Measurements from ENCODE around the gene NEK3. TPM values are rescaled to one million over a fixed set of nuclear protein-coding genes. Genes with fewer than 3 reads are reported as not detected.
"Not testable (repeated sequence)": the region's sequence is repeated elsewhere in the genome, so short reads cannot be mapped to it uniquely, and the experiment has no call there.

Gene NEK3
- total RNA-seq, 2 experiments from 2014 or later: 2.6 to 2.8 TPM

DNA sequence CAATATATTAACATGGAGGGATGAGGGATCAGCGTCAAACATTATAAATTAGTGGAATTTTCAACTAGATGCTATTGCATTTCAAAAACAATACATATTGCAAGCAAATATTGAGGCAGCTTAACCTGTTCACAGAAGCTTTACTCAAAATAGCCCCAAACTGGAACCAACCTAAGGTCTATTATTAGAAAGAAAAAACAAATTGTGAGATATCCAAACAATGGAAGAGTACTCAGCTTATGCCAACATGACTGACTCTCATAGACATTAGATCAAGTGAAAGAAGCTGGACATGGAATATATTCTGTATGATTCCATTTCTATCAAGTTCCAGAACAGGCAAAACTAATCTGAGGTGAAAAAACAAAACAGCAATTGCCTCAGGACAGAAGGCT lies 27.6 kb upstream of the NEK3 start:
- Mint-ChIP-seq H3K4me1 (peaks cover 27% of the 10 kb centered on the region), H3K9me3 (ENCODE audit: low read depth) (no peaks in the 10 kb centered on the region), H3K36me3 (peaks cover 12% of the 10 kb centered on the region), H3K27me3 (no peaks in the 10 kb centered on the region), H3K27ac (peak overlapping the region; percentile 59), H3K4me3 (no peak overlapping the region)
- ATAC-seq (no peak), DNase-seq (no peak)
- CTCF ChIA-PET: no interaction called here

DNA sequence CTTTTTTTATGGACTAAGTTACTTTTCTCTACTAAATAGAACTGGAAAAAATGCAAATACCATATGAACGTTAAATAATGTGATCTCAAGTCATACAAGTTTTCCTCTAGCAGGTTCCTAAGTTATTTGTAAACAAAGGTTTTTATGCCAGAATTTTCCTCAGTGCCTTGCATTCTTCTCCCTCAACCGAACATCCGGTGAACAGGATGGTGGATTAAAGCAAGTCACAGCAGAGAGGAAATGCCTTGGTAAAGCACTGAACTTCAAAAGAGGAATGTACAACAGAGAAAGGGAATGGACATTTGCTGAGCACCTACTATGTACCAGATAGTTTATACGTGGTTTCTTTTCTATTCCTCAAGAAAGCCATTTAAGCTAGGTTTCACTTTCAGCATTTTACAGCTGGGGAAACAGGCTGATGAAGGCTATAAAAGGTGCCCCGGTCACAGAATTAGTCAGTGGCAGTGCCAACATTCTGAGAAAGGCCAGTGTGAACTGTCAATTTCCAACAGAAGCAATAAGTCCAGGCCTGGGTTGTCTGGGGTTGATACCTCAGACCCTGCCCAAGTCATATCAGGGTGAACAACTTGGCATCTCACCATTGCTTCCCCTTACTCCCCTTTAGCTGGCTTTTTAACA lies 22.0 kb upstream of the NEK3 start:
- H3K27me3 Mint-ChIP-seq; H3K4me1 Mint-ChIP-seq; CTCF ChIA-PET; DNase-seq; H3K4me3 Mint-ChIP-seq; H3K9me3 Mint-ChIP-seq (ENCODE audit: low read depth): not testable (repeated sequence)
- ATAC-seq: peak; percentile 49
- peaks cover 25% of the 10 kb centered on the region for H3K36me3 Mint-ChIP-seq
- peak overlapping the region; percentile 40 for H3K27ac Mint-ChIP-seq

DNA sequence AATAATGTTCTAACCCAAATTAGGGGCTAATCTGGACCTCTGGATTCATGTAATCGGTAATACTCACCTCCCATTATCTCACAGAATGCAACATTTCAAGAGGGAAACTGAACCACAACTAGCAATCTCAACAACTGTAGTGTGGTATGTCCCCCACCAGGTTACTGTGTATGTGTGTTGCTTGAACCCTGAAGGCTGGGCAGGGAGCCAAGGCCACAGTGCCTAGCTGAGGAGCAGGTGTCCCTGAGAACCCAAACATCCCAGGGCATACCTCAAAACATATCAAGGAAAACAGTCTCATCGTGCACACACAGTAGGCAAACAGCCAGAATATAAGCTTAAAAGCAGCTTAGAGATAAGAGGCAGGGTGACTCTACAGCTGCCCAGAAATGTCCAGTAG lies 20.5 kb upstream of the NEK3 start:
- no peak overlapping the region for H3K27ac Mint-ChIP-seq
- no peaks in the 10 kb centered on the region for H3K27me3 Mint-ChIP-seq
- no peaks in the 10 kb centered on the region for H3K9me3 Mint-ChIP-seq (ENCODE audit: low read depth)
- H3K4me1 Mint-ChIP-seq: peaks cover 2% of the 10 kb centered on the region
- H3K4me3 Mint-ChIP-seq: no peak overlapping the region
- H3K36me3 Mint-ChIP-seq: peaks cover 22% of the 10 kb centered on the region
- CTCF ChIA-PET: no interaction called here
- DNase-seq (no peak), ATAC-seq (no peak)

DNA sequence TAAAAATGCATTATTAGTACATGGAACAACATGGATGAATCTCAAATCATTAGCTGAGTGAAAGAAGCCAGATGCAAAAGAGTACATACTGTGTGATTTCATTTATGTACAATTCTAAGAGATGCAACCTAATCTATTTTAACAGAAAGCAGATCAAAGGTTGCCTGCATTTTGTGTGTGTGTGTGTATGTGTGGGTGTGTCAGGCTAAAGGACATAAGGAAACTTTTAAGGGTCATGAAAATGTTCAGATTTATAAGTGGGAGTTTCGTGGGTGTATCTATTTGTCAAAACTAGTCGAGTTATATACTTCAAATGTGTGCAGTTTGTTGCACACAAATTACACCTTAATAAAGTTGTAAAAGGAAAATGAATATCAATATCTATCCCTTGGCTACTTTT lies 17.9 kb upstream of the NEK3 start:
- no peak for ATAC-seq
- CTCF ChIA-PET: interaction anchor here (1.2 kb wide), 1 partner anchor 17 kb away, joined by 3 read pairs; the partner anchor contains the start of gene NEK3
- peaks cover 2% of the 10 kb centered on the region for H3K4me1 Mint-ChIP-seq

DNA sequence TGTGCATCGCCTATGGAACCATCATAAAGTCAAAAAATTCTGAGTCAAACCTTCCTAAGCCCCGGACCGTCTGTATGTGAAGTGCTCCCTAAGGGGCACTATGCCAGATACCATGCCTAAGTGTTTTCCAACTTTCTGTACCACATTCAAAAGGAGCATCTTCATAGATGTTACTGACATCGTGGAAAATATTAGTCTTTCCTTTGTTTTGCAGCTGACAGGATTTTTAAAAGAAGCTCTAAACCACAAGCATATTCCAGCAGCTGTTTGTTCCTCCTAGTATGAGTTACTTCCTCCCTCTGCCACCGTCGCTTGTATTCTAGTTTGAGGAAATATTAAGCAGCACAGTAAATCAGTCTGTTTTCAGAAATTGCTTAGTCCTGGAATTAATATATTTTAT lies 14.6 kb upstream of the NEK3 start:
- not testable (repeated sequence) for DNase-seq; H3K27me3 Mint-ChIP-seq; ATAC-seq; H3K27ac Mint-ChIP-seq; H3K4me3 Mint-ChIP-seq; H3K9me3 Mint-ChIP-seq (ENCODE audit: low read depth); H3K4me1 Mint-ChIP-seq
- CTCF ChIA-PET: interaction anchor here (1.2 kb wide), 1 partner anchor 13 kb away, joined by 4 read pairs; no protein-coding TSS in a partner anchor
- peaks cover 19% of the 10 kb centered on the region for H3K36me3 Mint-ChIP-seq

More for the DNA sequence above, 17.9 kb upstream of the NEK3 start:
- no peaks in the 10 kb centered on the region for H3K9me3 Mint-ChIP-seq (ENCODE audit: low read depth)
- H3K4me3 Mint-ChIP-seq: no peak overlapping the region
- H3K36me3 Mint-ChIP-seq: peaks cover 22% of the 10 kb centered on the region
- no peaks in the 10 kb centered on the region for H3K27me3 Mint-ChIP-seq
- no peak overlapping the region for H3K27ac Mint-ChIP-seq
- DNase-seq: no peak

DNA sequence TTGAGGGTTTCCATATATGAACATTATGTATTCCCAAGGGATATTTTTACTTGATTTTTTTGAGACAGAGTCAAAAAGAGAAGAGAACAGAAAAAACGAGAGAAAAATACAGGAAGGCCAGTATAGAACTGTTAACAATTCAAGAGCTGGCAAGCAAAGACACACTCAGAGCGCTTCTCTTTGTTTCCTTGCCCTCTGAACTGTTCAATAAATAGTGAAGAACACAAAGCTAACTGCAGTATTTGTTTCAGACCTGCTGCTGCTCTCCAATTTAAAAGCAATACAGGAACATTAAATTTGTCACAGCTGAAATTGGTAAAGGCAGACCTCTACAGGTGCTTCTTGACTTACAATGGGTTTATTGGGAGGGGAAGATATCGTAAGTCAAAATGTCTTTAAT lies 14.0 kb upstream of the NEK3 start:
- CTCF ChIA-PET: interaction anchor here (1.2 kb wide), 1 partner anchor 13 kb away, joined by 4 read pairs; no protein-coding TSS in a partner anchor
- H3K4me3 Mint-ChIP-seq: no peak overlapping the region
- ATAC-seq (no peak), DNase-seq (no peak)
- no peak overlapping the region for H3K27ac Mint-ChIP-seq
- peaks cover 19% of the 10 kb centered on the region for H3K36me3 Mint-ChIP-seq
- H3K27me3 Mint-ChIP-seq: no peaks in the 10 kb centered on the region
- no peaks in the 10 kb centered on the region for H3K9me3 Mint-ChIP-seq (ENCODE audit: low read depth)
- no peaks in the 10 kb centered on the region for H3K4me1 Mint-ChIP-seq

DNA sequence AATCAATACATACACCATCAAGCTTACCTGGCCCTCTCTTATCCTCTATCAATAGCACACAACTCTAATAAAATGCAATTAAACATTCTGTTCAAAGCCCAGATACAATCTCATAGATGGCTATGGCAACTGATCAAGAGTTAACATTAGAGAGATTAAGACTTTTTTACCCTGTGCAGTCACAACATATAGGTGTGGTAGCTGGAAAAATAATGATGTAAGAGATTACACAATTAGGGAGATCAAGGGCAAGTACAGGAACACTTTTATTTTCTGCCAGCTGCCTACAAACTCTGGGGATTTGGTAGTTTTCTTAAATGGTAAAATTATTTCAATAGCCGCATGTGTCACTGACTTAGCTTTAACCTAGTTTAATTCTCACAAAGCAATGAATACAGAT lies 12.3 kb upstream of the NEK3 start:
- H3K4me3 Mint-ChIP-seq; H3K9me3 Mint-ChIP-seq (ENCODE audit: low read depth); H3K27me3 Mint-ChIP-seq; H3K4me1 Mint-ChIP-seq; CTCF ChIA-PET; DNase-seq; H3K27ac Mint-ChIP-seq; ATAC-seq: not testable (repeated sequence)
- peaks cover 18% of the 10 kb centered on the region for H3K36me3 Mint-ChIP-seq

DNA sequence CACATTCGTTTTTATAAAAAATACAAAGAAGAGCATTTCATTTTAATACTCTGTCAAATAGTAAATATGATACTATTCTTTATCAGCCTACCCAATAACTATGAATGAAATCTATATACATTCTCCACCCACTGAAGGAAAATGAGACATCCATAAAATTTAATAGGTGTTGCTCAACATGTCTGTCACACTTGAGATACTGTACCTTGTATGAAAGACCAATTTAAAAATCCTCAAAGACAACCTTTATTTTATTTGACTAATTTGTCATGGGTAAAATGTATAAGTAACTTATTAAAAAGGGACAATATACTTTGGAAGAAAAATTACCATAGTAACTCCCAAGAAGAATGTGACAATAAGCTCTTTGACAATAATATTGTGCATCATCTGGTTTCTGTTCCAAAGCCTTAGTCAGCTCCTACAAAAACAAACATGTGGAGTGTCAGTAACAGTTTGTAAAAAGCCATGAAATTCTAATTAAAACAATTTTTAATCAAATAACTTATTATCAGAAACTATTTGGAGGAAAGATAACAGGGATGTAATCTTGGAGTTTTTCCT lies 11.5 kb upstream of the NEK3 start:
- peaks cover 23% of the 10 kb centered on the region for H3K36me3 Mint-ChIP-seq
- CTCF ChIA-PET; DNase-seq; H3K27ac Mint-ChIP-seq; H3K4me1 Mint-ChIP-seq; H3K27me3 Mint-ChIP-seq; H3K9me3 Mint-ChIP-seq (ENCODE audit: low read depth); ATAC-seq; H3K4me3 Mint-ChIP-seq: not testable (repeated sequence)

DNA sequence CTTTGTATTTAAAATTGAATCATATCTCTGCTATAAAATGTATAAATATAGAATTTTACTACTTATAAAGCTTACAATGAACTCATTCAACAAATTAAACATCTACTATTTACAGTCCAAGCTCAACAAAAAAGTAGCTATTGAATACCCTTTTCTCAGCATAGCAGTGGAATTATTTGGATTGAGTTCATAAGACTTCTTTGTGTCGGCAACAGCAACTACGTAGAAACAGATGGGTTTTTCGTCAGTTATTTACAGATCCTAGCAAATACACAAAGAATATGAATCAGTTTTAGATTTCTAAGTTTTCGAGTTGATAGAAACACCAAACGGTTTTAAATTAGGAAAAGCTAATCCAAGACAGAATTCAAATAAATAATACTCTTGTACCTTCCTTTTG lies 10.4 kb upstream of the NEK3 start:
- Mint-ChIP-seq H3K27ac (no peak overlapping the region), H3K27me3 (no peaks in the 10 kb centered on the region), H3K9me3 (ENCODE audit: low read depth) (no peaks in the 10 kb centered on the region), H3K4me3 (no peak overlapping the region), H3K4me1 (no peaks in the 10 kb centered on the region), H3K36me3 (peaks cover 23% of the 10 kb centered on the region)
- DNase-seq: no peak
- no peak for ATAC-seq
- CTCF ChIA-PET: no interaction called here

DNA sequence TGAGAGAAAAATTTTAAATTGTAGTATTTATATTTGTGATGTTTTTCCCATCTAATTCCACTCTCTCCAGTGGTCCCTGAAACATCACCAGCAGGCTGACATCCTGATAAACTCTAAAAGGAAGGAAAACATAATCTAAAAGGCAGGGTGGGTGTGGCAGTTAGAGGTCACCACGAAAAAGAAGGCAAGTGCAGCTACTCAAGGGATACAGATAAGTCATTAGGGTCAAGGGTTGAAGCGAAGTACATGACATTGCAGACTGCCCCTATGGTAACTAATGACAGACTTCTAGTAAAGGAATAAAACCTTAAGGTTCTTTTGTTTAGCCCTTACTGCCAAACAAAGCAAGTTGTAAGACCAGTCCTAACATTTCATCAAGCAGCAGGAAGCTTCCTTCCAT lies 6.0 kb upstream of the NEK3 start:
- Mint-ChIP-seq H3K27me3 (no peaks in the 10 kb centered on the region), H3K9me3 (ENCODE audit: low read depth) (no peaks in the 10 kb centered on the region), H3K36me3 (peaks cover 10% of the 10 kb centered on the region), H3K27ac (no peak overlapping the region), H3K4me3 (no peak overlapping the region), H3K4me1 (peaks cover 18% of the 10 kb centered on the region)
- ATAC-seq: no peak
- CTCF ChIA-PET: no interaction called here
- DNase-seq: no peak

DNA sequence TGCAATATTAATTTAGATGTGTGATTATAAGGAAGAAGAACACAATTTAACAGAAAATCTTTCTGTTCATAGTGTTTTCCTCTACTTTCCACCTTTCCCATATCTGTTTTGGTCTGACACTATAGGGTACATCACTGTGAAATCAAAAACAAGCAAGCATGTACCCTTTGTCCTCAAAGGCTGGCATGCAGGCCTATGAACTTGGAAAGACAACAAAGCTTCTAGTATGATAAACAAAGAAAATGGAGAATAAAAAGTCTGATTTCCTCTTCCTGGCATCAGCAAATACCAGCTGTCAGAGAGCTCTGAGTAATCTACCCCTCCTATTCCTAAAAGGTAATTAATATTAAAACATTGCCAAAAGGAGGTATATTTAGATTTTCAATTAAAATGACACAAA lies 5.6 kb upstream of the NEK3 start:
- Mint-ChIP-seq H3K27me3 (peaks cover under 1% of the 10 kb centered on the region), H3K4me3 (no peak overlapping the region), H3K36me3 (peaks cover 10% of the 10 kb centered on the region), H3K9me3 (ENCODE audit: low read depth) (no peaks in the 10 kb centered on the region), H3K27ac (no peak overlapping the region), H3K4me1 (peaks cover 20% of the 10 kb centered on the region)
- DNase-seq (no peak), ATAC-seq (no peak)
- CTCF ChIA-PET: no interaction called here

DNA sequence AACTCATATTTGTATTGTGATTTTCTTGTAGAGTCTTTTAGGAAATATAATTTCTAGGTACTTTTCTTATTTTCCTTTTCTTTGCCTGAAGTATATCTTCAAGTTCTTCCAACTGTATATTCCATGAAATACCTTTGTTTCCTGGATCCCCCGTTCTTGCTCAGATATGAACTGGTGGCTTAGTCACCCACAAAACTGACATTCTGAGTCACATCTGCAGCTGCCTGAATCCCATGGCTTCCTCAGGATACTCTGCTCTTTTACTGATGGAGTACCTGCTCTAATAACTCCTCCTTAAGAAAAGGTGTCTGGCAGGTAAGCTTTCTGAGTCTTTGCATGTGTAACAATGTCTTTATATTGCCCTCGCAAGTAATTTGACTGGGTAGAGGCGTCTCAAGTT lies 4.5 kb upstream of the NEK3 start:
- H3K27me3 Mint-ChIP-seq; H3K27ac Mint-ChIP-seq; DNase-seq; H3K9me3 Mint-ChIP-seq (ENCODE audit: low read depth); ATAC-seq; H3K4me3 Mint-ChIP-seq; CTCF ChIA-PET: not testable (repeated sequence)
- peaks cover 26% of the 10 kb centered on the region for H3K4me1 Mint-ChIP-seq
- H3K36me3 Mint-ChIP-seq: peaks cover 10% of the 10 kb centered on the region

DNA sequence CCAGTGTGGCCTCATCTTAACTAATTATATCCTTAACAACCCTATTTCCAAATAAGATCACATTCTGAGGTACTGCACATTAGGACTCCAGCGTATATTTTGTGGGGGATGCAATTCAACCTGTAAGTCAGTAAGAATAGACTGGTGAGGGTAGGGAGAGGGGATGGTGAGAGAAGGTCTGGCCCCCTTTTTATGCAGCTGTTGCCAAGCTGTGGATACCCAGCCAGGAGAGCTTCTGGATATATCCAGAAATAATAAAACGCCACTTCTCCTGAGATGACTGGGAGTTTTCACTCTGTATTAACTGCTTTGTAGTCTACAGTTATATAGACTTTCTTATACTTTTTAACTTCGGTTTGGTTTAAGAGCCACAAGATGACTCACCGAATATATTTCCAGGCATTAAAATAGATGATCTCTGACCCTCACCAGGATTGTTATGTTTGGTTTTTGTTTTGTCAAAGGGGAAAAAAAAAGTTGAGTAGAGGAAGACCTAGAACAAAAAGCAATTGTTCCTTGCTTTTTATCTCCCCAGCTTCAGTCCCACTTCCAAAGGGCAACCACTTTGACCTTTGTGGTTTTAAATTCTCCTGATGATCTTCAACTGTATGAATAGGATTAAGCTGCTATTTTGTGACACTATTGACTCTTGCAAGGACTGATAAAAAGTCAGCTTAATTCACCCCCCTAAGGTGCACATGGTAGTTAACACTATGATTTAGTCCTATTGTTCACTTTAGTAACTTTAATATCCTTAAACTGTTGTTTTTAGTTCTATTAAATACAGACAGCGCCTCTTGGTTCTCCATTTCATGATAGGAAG lies 3.1 kb upstream of the NEK3 start:
- no peak overlapping the region for H3K27ac Mint-ChIP-seq
- H3K9me3 Mint-ChIP-seq (ENCODE audit: low read depth): no peaks in the 10 kb centered on the region
- no peak for ATAC-seq
- H3K36me3 Mint-ChIP-seq: peaks cover 10% of the 10 kb centered on the region
- no peak overlapping the region for H3K4me3 Mint-ChIP-seq
- H3K4me1 Mint-ChIP-seq: peaks cover 33% of the 10 kb centered on the region
- CTCF ChIA-PET: no interaction called here
- peaks cover 12% of the 10 kb centered on the region for H3K27me3 Mint-ChIP-seq
- DNase-seq: no peak

DNA sequence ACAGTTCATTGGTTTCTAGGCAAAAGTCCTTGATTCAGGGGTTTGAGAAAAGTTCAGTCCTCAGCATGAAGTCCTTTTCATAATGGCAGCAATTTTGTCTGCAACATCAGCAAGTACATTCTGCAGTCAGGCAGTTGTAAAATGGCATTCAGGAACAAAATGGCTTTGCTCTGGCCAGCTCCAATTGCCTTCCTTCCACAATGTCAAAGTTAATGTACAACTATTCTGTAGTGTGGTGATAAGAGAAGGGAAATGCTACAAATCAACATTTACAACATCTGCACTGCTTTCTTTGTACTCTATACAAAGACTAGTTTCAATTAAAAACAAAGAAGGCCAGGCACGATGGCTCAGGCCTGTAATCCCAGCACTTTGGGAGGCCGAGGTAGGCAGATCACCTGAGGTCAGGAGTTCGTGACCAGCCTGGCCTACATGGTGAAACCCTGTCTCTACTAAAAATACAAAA lies 1.8 kb upstream of the NEK3 start:
- no peak for DNase-seq

More for the DNA sequence above, 1.8 kb upstream of the NEK3 start:
- CTCF ChIA-PET: interaction anchor here (1.3 to 2.9 kb wide), 2 partner anchors 12 to 33 kb away, joined by 4 to 8 read pairs; no protein-coding TSS in a partner anchor
- no peak for ATAC-seq
- Mint-ChIP-seq H3K36me3 (peaks cover 2% of the 10 kb centered on the region), H3K4me3 (no peak overlapping the region), H3K27ac (no peak overlapping the region), H3K4me1 (peaks cover 42% of the 10 kb centered on the region), H3K27me3 (peaks cover 19% of the 10 kb centered on the region), H3K9me3 (ENCODE audit: low read depth) (no peaks in the 10 kb centered on the region)

Data from activated CD8-positive, alpha-beta memory T cell treated with anti-CD3 and anti-CD28 coated beads, Interleukin-2, amount 10 ng/mL, durations not matched to agents 7 days and 5 days (primary cell).